ENCODE data around the gene ZNF800.

DNA sequence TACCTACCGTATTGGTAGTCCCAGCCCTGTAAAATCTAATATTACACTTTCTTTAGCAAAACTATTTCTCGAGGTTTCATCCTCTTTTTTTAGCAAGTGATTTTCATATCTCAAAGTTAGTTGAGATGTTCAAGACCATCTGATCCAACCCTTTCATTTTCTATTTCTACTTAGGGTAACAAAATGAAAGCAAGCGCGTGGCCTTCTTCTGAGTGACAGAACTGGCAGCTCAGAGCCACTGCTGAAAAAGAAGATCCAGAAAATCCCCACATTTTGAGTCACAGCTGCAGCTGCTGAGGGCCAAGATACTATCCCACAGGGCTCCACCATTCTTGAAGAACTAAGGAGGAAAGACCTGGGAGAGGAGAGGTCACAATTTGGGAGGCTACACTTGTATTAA lies 24.8 kb upstream of the ZNF800 start:
- TF ChIP-seq CTCF (IDR thresholded peaks at IDR 0.05) (no peak), POLR2A (IDR thresholded peaks at IDR 0.05) (no peak)

All from transverse colon (tissue), 3 donors.